ENCODE data around the gene FASN.
"Not testable (repeated sequence)": the region's sequence is repeated elsewhere in the genome, so short reads cannot be mapped to it uniquely, and the experiment has no call there.

The FASN gene

DNA sequence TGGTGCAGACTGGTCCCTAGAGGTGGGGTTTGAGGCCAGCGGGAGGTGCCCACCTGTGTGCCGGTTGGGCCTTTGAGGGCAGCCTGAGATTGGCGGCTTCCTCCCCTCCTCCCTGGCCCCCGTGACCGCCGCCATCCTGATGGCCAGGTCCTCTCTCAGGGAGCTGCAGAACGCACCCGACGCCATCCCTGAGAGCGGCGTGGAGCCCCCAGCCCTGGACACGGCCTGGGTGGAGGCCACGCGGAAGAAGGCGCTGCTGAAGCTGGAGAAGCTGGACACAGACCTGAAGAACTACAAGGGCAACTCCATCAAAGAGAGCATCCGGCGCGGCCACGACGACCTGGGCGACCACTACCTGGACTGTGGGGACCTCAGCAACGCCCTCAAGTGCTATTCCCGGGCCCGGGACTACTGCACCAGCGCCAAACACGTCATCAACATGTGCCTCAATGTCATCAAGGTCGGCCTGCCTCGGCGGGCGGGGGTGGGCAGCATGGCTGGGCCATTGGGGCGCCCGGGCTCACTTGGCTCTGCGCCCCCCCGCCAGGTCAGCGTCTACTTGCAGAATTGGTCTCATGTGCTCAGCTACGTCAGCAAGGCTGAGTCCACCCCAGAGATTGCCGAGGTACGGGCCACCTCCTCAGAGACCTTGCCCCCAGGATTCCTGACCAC, 43.5 kb downstream of the FASN start:
- DNase-seq, result no peak

GRCh38 chr17:82053556-82054263, 44.3 kb downstream of the FASN start:
- DNase-seq, result no peak

- DNase-seq, result no peak
Observed at GRCh38 chr17:82053130-82053529, 44.9 kb downstream of the FASN start.

GRCh38 chr17:82052638-82053059, 45.4 kb downstream of the FASN start:
- DNase-seq, result no peak

DNA sequence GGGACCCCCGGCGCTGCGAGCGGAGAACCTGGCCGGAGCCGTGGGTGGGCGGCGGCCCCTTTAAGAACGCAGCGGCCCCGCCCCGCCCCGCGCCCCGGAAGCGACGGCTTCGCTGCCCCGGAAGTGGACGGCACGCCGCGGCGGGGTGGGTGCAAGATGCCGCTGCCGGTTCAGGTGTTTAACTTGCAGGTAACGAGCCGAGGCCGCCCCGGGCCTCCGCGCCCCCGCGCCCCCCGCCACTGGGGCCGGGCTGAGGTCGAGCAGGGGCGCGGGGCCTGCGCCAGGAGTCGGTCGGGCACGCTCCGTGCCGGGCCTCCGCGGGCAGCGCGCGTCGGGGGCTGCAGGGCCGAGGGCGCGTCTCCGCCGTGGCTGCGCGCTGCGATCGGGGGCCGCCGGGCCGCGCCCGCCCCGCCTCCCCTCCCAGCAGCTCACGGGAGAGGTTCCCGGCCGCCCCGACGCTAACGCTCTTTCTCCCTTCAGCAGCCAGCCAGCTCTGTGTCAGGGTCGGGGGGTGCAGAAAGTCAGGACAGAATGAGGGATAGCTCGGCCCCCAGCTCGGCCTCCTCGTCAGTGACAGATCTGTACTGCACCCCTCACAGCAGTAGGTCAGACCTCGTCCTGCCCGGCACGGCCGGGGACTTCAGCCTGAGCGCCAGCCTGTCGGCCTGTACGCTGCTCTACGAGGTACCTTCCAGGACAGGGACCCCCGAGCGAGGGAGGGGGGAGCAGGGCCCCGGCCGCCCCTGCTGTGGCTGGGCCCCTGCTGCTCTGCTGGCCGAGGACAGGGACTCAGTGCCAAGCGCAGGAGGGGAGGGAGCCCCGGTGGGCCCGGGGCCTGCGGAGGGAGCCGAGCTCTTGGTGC, 46.0 kb downstream of the FASN start, which contains the start of the genes GPS1 and RFNG:
Gene GPS1 (plus strand): TSS at position 123 of the 862 bp plus-strand sequence. CDS start 34 bp downstream, at position 157.
Gene RFNG (minus strand): TSS at position 36 of the 862 bp plus-strand sequence. CDS start 45 bp downstream, outside the sequence.
- DNase-seq, result peak; percentile 77

DNA sequence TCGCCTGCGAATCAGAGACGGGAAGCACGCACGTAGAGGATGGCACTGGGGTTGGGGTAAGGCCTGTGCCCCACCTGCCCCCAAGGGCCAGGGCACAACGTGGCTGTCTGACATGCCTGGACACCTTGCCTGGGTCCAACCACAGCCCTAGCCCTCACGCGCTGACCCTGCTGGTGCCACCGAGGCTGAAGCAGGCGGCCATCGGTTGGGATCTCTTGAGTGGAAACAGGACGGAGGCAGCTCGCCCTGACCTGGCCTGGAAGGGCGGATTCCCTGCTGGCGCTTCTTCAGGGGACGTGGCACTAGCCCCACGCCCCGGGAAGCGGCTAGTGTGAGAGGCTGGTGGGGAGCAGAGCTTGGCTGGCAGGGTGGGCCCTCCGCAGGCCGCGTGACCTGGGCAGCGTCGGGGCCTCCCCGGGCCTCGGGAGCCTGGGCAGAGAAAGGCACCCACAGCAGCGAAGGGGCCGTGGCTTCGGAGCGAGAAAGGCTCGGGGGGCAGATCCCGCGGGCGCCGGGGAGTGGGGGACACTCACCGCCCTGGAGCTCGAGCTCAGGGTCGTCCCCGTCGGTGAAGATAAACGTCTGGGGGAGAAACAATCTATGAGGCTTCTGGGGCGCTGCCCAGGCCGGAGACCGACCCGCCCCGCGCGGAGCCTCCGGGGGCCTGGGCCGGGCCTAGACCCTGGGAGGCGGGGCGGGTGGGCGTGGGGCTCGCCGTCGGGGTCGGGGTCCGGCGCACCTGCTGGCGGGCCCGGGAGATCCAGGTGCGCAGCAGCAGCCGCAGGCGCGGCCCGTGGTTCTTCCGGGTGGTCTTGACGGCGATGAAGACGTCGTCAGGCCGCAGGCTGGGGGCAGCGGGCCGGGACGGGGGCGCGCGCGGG, 47.0 kb downstream of the FASN start:
- DNase-seq, result no peak

DNA sequence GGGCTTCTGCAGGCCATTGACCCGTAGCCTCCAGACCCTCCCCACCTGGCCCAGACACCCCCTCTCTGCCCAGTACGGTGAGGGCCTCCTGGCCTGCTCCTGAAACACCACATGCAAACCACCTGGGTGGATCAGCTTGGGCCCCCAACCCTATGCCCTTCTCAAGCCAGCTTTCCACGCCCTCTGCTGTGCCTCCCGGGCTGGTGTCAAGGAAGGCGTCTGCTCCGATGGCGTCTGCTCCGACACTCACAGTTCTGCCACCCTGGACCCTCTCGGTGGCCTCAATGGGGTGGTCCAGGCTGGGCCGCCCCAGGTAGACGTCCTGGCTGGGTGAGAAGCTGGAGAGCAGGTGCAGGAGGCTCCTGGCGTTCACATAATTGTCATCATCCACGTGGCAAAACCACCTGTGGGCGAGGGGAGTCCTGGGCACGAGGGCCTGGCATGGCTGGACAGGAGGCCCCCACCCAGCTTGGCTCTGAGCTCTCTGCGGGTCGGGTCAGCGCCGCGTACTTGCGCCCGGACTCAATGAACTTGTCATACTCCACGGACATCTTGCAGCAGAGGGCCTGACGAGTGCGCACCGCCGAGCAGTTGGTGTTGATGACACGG, 47.8 kb downstream of the FASN start:
- no peak for DNase-seq

DNA sequence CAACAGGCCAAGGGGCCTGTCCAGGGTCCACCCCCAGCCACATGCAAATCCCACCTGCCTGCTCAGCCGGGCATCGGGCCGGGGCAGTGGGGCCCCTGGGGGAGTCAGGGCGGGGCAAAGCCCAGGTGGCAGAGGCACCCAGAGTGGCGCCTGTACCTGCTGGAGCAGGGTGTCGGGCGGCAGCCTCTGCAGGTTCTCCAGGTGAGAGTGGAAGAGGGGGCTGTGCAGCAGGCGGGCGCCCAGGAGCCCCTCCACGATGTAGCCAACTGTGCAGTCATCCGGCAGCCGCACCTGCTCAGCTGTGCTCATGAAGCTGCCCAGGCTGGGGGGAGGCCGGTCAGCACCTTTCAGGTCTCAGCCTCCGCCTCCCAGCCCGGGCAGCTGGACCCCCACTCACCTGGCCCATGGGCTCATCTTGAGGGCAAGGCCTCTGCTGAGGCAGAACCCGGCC, 48.5 kb downstream of the FASN start:
- no peak for DNase-seq

GRCh38 chr17:82049106-82049505, 48.9 kb downstream of the FASN start:
- DNase-seq, result no peak

DNA sequence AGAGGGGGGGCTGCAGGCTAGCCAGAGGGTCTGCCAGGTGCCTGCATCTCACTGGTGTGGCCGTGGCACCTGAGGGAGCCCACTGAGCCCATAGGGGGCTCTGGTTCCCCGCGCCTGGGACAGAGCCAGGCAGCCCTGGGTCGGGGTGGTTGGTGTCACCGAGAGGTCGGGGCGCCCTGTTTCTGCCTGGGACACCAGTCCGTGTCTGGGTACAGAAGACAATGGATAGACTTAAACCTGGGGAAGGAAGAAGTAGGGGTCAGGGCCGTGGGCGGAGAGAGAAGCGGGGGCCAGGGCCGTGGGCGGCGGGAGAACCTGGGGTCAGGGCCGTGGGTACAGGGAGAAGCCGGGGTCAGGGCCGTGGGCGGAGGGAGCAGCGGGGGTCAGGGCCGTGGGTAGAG, 49.5 kb downstream of the FASN start:
- no peak for DNase-seq

DNA sequence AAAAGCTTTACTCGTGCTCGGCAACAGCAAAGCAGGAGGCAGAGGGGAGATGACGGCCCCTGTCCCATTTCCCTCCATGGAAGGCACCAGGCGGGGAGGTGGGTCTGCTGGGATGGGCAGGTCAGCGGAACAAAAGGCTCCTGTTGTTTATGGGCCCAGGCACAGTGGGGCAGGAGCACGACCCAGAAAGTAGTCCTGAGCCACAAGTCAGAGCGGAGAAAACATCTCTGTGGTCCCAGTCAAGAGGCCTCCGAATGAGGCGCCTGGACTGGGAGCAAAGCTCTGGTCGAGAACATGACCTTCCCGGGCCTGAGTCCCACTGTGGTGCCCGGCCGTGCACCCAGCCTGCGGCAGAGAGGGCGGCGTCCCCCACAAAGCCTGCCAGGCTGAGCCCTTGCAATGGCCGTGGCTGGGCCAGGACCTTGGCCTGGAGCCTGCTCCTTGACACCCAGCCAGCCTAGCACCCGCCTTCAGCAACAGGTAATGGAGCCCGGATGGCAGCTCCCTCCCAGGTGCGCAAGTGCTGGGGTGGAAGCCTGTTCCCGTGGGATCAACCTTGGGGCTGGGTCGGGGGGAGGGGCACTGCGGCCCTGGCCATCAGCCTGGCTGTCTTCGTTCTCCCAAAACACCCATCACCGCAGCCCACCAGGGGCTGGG, 50.0 kb downstream of the FASN start:
- no peak for DNase-seq

- no peak for DNase-seq
Observed at GRCh38 chr17:82047379-82047778, 50.7 kb downstream of the FASN start.

DNA sequence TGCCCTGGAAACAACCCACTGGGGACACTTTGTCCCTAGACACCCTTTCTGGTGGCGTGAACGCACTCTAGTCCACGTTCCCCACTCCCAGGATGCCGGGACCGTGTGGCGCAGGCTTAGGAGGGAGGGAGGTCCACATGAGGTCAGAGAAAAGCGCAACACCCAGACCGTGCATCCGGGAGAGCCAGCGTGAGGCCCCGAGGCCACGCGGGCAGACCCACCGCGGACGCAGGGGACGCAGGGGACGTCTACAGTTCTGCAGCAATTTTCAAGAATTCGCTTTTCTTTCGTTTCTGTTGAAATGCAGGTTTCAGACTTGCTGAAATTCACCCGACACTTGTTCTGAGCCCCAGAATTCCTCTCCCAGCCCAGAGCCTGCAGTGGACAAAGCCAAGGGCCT, 51.1 kb downstream of the FASN start:
- DNase-seq, result no peak

DNA sequence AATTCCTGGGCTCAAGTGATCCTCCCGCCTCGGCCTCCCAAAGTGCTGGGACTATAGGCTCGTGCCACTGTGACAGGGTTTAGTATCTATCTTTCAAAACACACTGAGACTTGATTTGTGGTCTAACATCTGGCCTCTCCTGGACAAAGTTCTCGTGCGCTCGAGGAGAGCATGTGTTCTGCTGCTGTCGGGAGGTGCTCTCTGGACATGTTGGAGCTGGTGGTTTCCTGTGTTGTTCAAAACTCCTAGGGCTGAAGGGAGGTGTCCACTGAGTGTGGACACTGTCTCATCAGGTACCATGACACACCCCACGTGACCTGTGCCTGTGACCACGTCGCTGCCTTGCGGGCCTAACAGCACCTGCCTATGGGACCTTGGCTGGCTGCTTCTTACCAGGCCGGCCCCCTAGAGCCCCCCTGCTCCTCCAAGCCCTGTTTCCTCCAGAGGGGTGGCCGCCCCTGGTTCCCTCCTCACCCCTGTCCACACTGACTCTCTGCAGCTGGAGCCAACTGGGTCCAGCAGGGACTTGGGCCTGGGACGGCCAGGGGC, 52.0 kb downstream of the FASN start:
- no peak for DNase-seq

- DNase-seq, result no peak
Observed at GRCh38 chr17:82043507-82043906, 54.5 kb downstream of the FASN start.

- no peak for DNase-seq
Observed at GRCh38 chr17:82042649-82043048, 55.4 kb downstream of the FASN start.

DNA sequence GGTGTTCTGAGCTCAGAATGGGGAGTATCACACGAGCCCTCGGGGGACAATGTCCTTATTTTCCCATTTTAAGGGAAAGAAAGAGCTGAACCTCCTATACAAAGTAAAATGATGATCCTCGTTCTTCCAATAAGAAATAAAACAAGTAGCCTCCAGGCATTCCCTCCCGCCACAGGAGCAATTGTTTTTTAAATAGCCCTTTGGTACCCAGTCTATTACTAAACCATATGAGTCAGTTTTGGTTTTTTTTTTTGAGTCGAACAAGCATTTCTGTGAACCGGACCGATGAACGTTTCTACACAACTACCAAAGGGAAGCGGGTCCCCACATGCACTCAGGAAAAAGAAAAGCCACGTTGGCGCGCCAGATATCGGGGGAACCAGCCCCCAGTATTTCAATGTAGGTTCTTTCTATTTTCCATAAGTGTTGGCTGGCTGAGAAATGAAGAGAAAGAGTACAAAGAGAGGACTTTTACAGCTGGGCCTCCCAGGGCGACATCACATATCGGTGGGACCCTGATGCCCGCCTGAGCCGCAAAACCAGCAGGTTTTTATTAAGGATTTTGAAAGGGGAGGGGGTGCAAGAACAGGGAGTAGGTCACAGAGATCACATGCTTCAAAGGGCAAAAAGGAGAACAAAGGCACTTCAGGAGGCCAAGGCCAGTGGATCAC, 56.8 kb downstream of the FASN start:
- DNase-seq, result no peak

DNA sequence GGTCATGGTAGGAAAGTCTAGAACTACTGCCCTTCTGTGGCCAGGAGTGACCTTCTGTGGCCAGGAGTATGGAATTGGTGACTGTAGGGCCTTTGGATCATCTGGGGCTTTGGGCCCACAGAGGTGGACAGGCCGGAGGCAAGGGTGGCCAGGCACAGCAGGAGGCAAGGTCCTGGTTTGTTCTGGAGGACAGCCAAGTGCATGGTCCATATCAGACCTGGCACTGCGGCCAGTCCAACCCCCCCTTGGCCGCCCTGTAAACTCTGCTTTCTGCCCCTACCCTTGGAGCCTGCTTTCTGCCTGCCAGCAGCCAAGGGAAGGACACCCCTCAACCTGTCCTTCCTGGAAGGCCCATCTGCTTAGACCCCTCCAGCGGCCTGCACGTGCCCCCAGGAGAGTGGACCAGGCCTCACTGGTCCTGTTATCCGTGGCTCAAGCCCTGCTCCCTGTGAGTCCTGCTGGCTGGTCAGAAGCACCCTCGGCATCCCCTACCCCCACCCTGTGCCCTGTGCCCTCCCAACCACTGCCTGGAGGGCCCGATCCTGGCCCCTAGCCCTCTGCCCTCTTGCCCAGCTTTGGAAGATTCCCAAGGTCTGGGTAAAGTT, 58.2 kb downstream of the FASN start:
- no peak for DNase-seq

DNA sequence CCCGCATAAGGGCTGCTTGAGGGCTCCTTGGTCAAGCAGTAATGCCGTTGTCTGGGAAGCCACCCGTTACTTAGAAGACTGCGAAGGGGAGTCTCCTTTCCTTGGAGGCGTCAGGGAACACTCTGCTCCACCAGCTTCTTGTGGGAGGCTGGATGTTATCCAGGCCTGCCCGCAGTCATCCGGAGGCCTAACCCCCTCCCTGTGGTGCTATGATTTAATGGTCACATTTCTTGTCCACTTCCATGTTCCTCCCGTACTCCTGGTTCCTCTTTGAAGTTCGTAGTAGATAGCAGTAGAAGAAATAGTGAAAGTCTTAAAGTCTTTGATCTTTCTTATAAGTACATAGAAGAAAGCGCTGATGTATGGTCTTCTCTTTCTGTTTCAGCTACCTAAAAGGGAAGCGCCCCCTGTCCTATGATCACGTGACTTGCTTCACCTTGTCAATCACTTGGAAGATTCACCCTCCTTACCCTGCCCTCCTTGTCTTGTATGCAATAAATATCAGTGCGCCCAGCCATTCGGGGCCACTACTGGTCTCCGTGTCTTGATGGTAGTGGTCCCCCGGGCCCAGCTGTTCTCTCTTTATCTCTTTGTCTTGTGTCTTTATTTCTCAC, 59.1 kb downstream of the FASN start:
- DNase-seq, result not testable (repeated sequence)

DNA sequence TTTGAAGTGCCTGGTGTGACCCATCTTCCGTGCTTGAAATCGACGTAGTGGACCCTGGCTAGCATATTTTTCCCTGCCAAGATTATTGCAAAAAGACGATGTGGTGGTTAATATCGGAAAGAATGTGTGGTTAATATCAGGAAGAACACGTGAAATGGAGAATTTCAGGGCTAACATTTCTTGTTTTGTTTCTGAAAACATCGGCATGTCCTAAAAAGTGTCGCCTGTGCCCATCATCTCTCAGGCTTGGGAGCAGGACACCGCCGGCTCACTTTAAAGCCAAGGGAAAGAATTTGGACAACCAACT, 60.2 kb downstream of the FASN start:
- DNase-seq, result no peak

Measured in CD4-positive, alpha-beta T cell treated with Interleukin-21 for 1 hour (primary cell).